AG04450 (cell line): Measurements from ENCODE around the gene DNM3. TPM values are rescaled to one million over a fixed set of nuclear protein-coding genes. Genes with fewer than 3 reads are reported as not detected.

ENCODE experiments used
- CTCF ChIA-PET: fragments of 300-600, 350-600 bp; formaldehyde crosslinking; extraction: SDS; loops from one replicate; lab custom pipeline; 2022; ENCODE audit warnings: antibody characterized with exemption, inconsistent platforms; lab: Charles Lee
- POLR2A ChIA-PET: fragments of 350-600 bp; formaldehyde crosslinking; extraction: SDS; loops from one replicate; lab custom pipeline; 2021; ENCODE audit warnings: antibody characterized with exemption, inconsistent platforms; lab: Yijun Ruan, JAX
- DNase-seq: peaks from one replicate; pipeline ENCODE4 v3.0.0-alpha.2; 2011; ENCODE audit warnings: low read depth, low spot score
- H3K27ac ChIP-seq: one replicate; pipeline ENCODE4 v1.5.1; 2012; ENCODE audit warnings: low read depth, low read length, control low read depth
- H3K27me3 ChIP-seq: one replicate; pipeline ENCODE4 v1.6.0; 2012; ENCODE audit warnings: low read length; ENCODE audit not compliant: control insufficient read depth, insufficient read depth
- H3K4me3 ChIP-seq: 2 replicates; pipeline ENCODE4 v1.5.1; 2011; ENCODE audit warnings: mild to moderate bottlenecking, low read depth, low read length, control low read depth
- H3K9me3 ChIP-seq: 2 replicates; pipeline ENCODE4 v1.5.1; 2012; ENCODE audit warnings: low read length; ENCODE audit not compliant: control insufficient read depth, insufficient read depth
- CTCF ChIP-seq: IDR thresholded peaks from 2 replicates; pipeline ENCODE4 v1.5.1; 2011; ENCODE audit warnings: low read depth, low read length, control low read depth, inconsistent platforms
- polyA plus RNA-seq: library from polyadenylated mRNA; depleted of rRNA; stranded (reverse); fragments of >200 nt; gene quantifications from 2 replicates; pipeline ENCODE4 v1.2.3, GENCODE V29; 2011

DNM3 gene
- polyA plus RNA-seq, 1 experiment = 0.37 TPM

GRCh38 chr1:172287208-172287607, 445.9 kb downstream of the DNM3 start:
- POLR2A ChIA-PET = interaction anchor here (0.5 to 1.1 kb wide), 3 partner anchors 71 to 142 kb away, joined by 3 to 7 read pairs (median 5); no protein-coding TSS in a partner anchor
- no peaks in the 10 kb centered on the region for H3K27me3 ChIP-seq

GRCh38 chr1:172288581-172288980, 447.3 kb downstream of the DNM3 start:
- no peak for DNase-seq
- Histone ChIP-seq H3K4me3 (no peak overlapping the region), H3K9me3 (no peaks in the 10 kb centered on the region), H3K27ac (no peak overlapping the region), H3K27me3 (no peaks in the 10 kb centered on the region)
- CTCF ChIA-PET = interaction anchor here (1.0 kb wide), 1 partner anchor 286 kb away, joined by 4 read pairs; no protein-coding TSS in a partner anchor
- POLR2A ChIA-PET = no interaction called here
- TF ChIP-seq CTCF = no peak

More at GRCh38 chr1:172287208-172287607, 445.9 kb downstream of the DNM3 start:
- CTCF ChIA-PET = interaction anchor here (1.3 to 1.6 kb wide), 2 partner anchors 22 to 112 kb away, joined by 5 read pairs; no protein-coding TSS in a partner anchor
- H3K4me3 ChIP-seq = no peak overlapping the region
- no peak overlapping the region for H3K27ac ChIP-seq
- no peak for TF ChIP-seq CTCF
- DNase-seq = no peak
- H3K9me3 ChIP-seq = no peaks in the 10 kb centered on the region

- no peaks in the 10 kb centered on the region for H3K27me3 ChIP-seq
- no peak for TF ChIP-seq CTCF
- ChIA-PET POLR2A (no interaction called here), CTCF (no interaction called here)
- H3K27ac ChIP-seq = no peak overlapping the region
- H3K4me3 ChIP-seq = no peak overlapping the region
- H3K9me3 ChIP-seq = no peaks in the 10 kb centered on the region
- DNase-seq = no peak
Observed at GRCh38 chr1:172289448-172289847, 448.1 kb downstream of the DNM3 start.

GRCh38 chr1:172292840-172293239, 451.5 kb downstream of the DNM3 start:
- POLR2A ChIA-PET = no interaction called here
- no peak overlapping the region for H3K4me3 ChIP-seq
- CTCF ChIA-PET = interaction anchor here (0.9 kb wide), 1 partner anchor 427 kb away, joined by 3 read pairs; no protein-coding TSS in a partner anchor
- H3K9me3 ChIP-seq = no peaks in the 10 kb centered on the region
- H3K27ac ChIP-seq = no peak overlapping the region
- DNase-seq = no peak
- H3K27me3 ChIP-seq = no peaks in the 10 kb centered on the region
- TF ChIP-seq CTCF = no peak

GRCh38 chr1:172293429-172293828, 452.1 kb downstream of the DNM3 start:
- Histone ChIP-seq H3K4me3 (no peak overlapping the region), H3K27me3 (no peaks in the 10 kb centered on the region), H3K9me3 (no peaks in the 10 kb centered on the region), H3K27ac (no peak overlapping the region)
- CTCF ChIA-PET = interaction anchor here (0.9 to 1.1 kb wide), 2 partner anchors 291 to 427 kb away, joined by 3 to 4 read pairs; no protein-coding TSS in a partner anchor
- POLR2A ChIA-PET = no interaction called here
- TF ChIP-seq CTCF = no peak
- no peak for DNase-seq
